ENCODE measurements around the gene CDC42EP1.
"Not testable (repeated sequence)": the region's sequence is repeated elsewhere in the genome, so short reads cannot be mapped to it uniquely, and the experiment has no call there.

CDC42EP1 gene

GRCh38 chr22:37535159-37535558 is 25.1 kb upstream of the CDC42EP1 start:
- DNase-seq = no peak

- DNase-seq = peak; percentile 95
Observed at GRCh38 chr22:37538590-37539357, 21.5 kb upstream of the CDC42EP1 start.

GRCh38 chr22:37539790-37540189 is 20.5 kb upstream of the CDC42EP1 start:
- DNase-seq = not testable (repeated sequence)

GRCh38 chr22:37542416-37542815 is 17.9 kb upstream of the CDC42EP1 start:
- DNase-seq = not testable (repeated sequence)

GRCh38 chr22:37542959-37543358 is 17.3 kb upstream of the CDC42EP1 start:
- no peak for DNase-seq

GRCh38 chr22:37544955-37545702 is 15.2 kb upstream of the CDC42EP1 start:
- peak; percentile 75 for DNase-seq

GRCh38 chr22:37545703-37546436 is 14.4 kb upstream of the CDC42EP1 start:
- no peak for DNase-seq

GRCh38 chr22:37546437-37547250 is 13.6 kb upstream of the CDC42EP1 start:
- no peak for DNase-seq

- no peak for DNase-seq
Observed at GRCh38 chr22:37547251-37547741, 13.0 kb upstream of the CDC42EP1 start.

- no peak for DNase-seq
Observed at GRCh38 chr22:37549704-37550059, 10.6 kb upstream of the CDC42EP1 start.

GRCh38 chr22:37550921-37551320 is 9.4 kb upstream of the CDC42EP1 start:
- DNase-seq = not testable (repeated sequence)

- no peak for DNase-seq
Observed at GRCh38 chr22:37551981-37552380, 8.3 kb upstream of the CDC42EP1 start.

- no peak for DNase-seq
Observed at GRCh38 chr22:37552524-37553163, 7.6 kb upstream of the CDC42EP1 start.

- DNase-seq = no peak
Observed at GRCh38 chr22:37553725-37554124, 6.6 kb upstream of the CDC42EP1 start.

GRCh38 chr22:37555029-37555428 is 5.3 kb upstream of the CDC42EP1 start:
- no peak for DNase-seq

GRCh38 chr22:37556710-37557109 is 3.6 kb upstream of the CDC42EP1 start:
- no peak for DNase-seq

- no peak for DNase-seq
Observed at GRCh38 chr22:37557321-37558001, 2.8 kb upstream of the CDC42EP1 start.

GRCh38 chr22:37558815-37559214 is 1.5 kb upstream of the CDC42EP1 start:
- DNase-seq = no peak

GRCh38 chr22:37559521-37559900 is 769 bp upstream of the CDC42EP1 start:
- DNase-seq = no peak

- DNase-seq = no peak
Observed at GRCh38 chr22:37560608-37561211, 430 bp downstream of the CDC42EP1 start.
